NCI-H1417 treated with DMSO at 0.1 percent for 48 hours (cell line): ENCODE data around the gene KMT2E.

Experiments used
- DNase-seq: peaks from one replicate; lab custom pipeline; 2025; lab: John Stamatoyannopoulos, UW

KMT2E gene

GRCh38 chr7:105131890-105132289, 117.9 kb downstream of the KMT2E start:
- no peak for DNase-seq

- no peak for DNase-seq
Observed at GRCh38 chr7:105132335-105132734, 118.3 kb downstream of the KMT2E start.

GRCh38 chr7:105132835-105133234, 118.8 kb downstream of the KMT2E start:
- no peak for DNase-seq

- no peak for DNase-seq
Observed at GRCh38 chr7:105133358-105133757, 119.4 kb downstream of the KMT2E start.

- no peak for DNase-seq
Observed at GRCh38 chr7:105133986-105134655, 120.1 kb downstream of the KMT2E start.

GRCh38 chr7:105136221-105136620, 122.2 kb downstream of the KMT2E start:
- DNase-seq, result no peak

- DNase-seq, result no peak
Observed at GRCh38 chr7:105137898-105138297, 123.9 kb downstream of the KMT2E start.

GRCh38 chr7:105139381-105139780, 125.4 kb downstream of the KMT2E start:
- DNase-seq, result no peak

GRCh38 chr7:105141068-105141467, 127.1 kb downstream of the KMT2E start:
- no peak for DNase-seq

GRCh38 chr7:105149827-105150226, 135.8 kb downstream of the KMT2E start:
- no peak for DNase-seq

- no peak for DNase-seq
Observed at GRCh38 chr7:105151152-105151551, 137.1 kb downstream of the KMT2E start.

- no peak for DNase-seq
Observed at GRCh38 chr7:105153531-105153930, 139.5 kb downstream of the KMT2E start.

- no peak for DNase-seq
Observed at GRCh38 chr7:105154084-105154483, 140.1 kb downstream of the KMT2E start.

GRCh38 chr7:105156731-105157130, 142.7 kb downstream of the KMT2E start:
- DNase-seq, result no peak

GRCh38 chr7:105157278-105157677, 143.3 kb downstream of the KMT2E start:
- DNase-seq, result no peak

GRCh38 chr7:105161366-105161765, 147.4 kb downstream of the KMT2E start:
- DNase-seq, result no peak
